ENCODE results near the gene WDR73. TPM values are rescaled to one million over a fixed set of nuclear protein-coding genes. Genes with fewer than 3 reads are reported as not detected.

WDR73 gene
- total RNA-seq, 2 donors from 2014 or later = 30.7 to 34.3 TPM

- Histone ChIP-seq H3K27me3 (replicated peaks; ENCODE audit: insufficient read depth) (no peaks in the 10 kb centered on the region), H3K4me1 (ENCODE audit: control insufficient read depth in 1 of 2, low read depth in 2 of 2) (peaks cover 0 to 2% of the 10 kb centered on the region in 2 donors), H3K36me3 (no peaks in the 10 kb centered on the region), H3K9me3 (no peaks in the 10 kb centered on the region), H3K4me3 (no peak overlapping the region), H3K27ac (no peak overlapping the region)
- no peak for TF ChIP-seq CTCF (IDR thresholded peaks at IDR 0.05)
- DNase-seq (ENCODE audit: low spot score) (no peak), ATAC-seq (ENCODE audit: insufficient number of reproducible peaks, low FRiP score, low read depth) (no peak)
Observed at GRCh38 chr15:84611631-84612030, 42.5 kb downstream of the WDR73 start.

GRCh38 chr15:84609818-84610525 is 44.1 kb downstream of the WDR73 start:
- H3K36me3 ChIP-seq = no peaks in the 10 kb centered on the region
- H3K27me3 ChIP-seq (replicated peaks; ENCODE audit: insufficient read depth) = no peaks in the 10 kb centered on the region
- no peak overlapping the region for H3K27ac ChIP-seq
- ATAC-seq (ENCODE audit: insufficient number of reproducible peaks, low FRiP score, low read depth) (no peak), DNase-seq (ENCODE audit: low spot score) (no peak)
- no peaks in the 10 kb centered on the region for H3K4me1 ChIP-seq (ENCODE audit: control insufficient read depth in 1 of 2, low read depth in 2 of 2)
- no peak for TF ChIP-seq CTCF (IDR thresholded peaks at IDR 0.05)
- no peak overlapping the region for H3K4me3 ChIP-seq
- no peaks in the 10 kb centered on the region for H3K9me3 ChIP-seq

- no peak for TF ChIP-seq CTCF (IDR thresholded peaks at IDR 0.05)
- Histone ChIP-seq H3K27ac (no peak overlapping the region), H3K4me3 (no peak overlapping the region), H3K36me3 (no peaks in the 10 kb centered on the region), H3K9me3 (no peaks in the 10 kb centered on the region), H3K27me3 (replicated peaks; ENCODE audit: insufficient read depth) (no peaks in the 10 kb centered on the region), H3K4me1 (ENCODE audit: control insufficient read depth in 1 of 2, low read depth in 2 of 2) (no peaks in the 10 kb centered on the region)
- DNase-seq (ENCODE audit: low spot score) (no peak), ATAC-seq (ENCODE audit: insufficient number of reproducible peaks, low FRiP score, low read depth) (no peak)
Observed at GRCh38 chr15:84608707-84609284, 45.3 kb downstream of the WDR73 start.

DNA sequence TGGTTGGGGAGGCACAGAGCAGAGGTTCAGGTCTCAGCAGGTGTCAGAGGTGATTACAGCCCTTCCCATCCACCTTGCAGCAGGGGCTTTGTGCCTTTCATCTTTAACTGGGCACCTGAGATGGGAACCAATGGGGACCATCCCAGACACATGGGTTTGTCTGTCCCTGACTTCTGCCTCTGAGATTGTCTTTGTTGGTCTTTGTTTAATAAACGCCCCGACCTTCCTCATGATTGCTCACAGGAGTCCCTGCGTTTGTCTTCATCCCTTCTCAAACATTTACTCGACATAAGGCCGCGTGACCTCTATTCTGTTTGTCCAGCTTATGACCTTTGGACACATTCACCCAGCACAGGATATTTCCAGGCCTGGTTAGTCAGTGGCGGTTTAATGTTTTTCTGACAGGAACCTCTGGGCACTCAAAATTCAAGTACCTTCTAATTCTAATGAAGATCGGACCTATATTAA is 47.4 kb downstream of the WDR73 start:
- Histone ChIP-seq H3K4me1 (ENCODE audit: control insufficient read depth in 1 of 2, low read depth in 2 of 2) (peaks cover 0 to 5% of the 10 kb centered on the region in 2 donors), H3K27me3 (replicated peaks; ENCODE audit: insufficient read depth) (no peaks in the 10 kb centered on the region), H3K27ac (no peak overlapping the region), H3K36me3 (no peaks in the 10 kb centered on the region), H3K9me3 (no peaks in the 10 kb centered on the region), H3K4me3 (no peak overlapping the region)
- DNase-seq (ENCODE audit: low spot score) (no peak), ATAC-seq (ENCODE audit: insufficient number of reproducible peaks, low FRiP score, low read depth) (no peak)
- no peak for TF ChIP-seq CTCF (IDR thresholded peaks at IDR 0.05)

DNA sequence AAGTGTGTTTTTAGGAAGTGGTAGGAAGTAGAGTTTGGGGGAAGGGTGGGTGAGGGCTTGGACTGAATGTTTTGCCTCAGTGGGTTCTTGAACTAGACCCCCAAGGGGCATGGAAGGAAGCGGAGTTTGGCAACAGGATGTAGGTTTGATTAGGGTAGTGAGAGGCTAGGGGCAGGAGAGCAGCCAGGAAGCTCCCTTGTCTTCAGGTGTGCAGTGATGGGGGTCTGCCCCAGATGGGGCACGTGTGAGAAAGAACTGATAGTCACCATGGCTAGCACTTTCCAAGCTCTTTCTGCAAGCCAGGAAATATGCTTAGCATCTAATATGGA is 48.6 kb downstream of the WDR73 start:
- ATAC-seq (ENCODE audit: insufficient number of reproducible peaks, low FRiP score, low read depth) (no peak), DNase-seq (ENCODE audit: low spot score) (no peak)
- no peaks in the 10 kb centered on the region for H3K9me3 ChIP-seq
- H3K27ac ChIP-seq = no peak overlapping the region
- H3K36me3 ChIP-seq = no peaks in the 10 kb centered on the region
- H3K4me3 ChIP-seq = no peak overlapping the region
- no peaks in the 10 kb centered on the region for H3K27me3 ChIP-seq (replicated peaks; ENCODE audit: insufficient read depth)
- peaks cover 0 to 9% of the 10 kb centered on the region in 2 donors for H3K4me1 ChIP-seq (ENCODE audit: control insufficient read depth in 1 of 2, low read depth in 2 of 2)
- no peak for TF ChIP-seq CTCF (IDR thresholded peaks at IDR 0.05)

Measured in thoracic aorta (tissue), 2 donors.